Measurements from ENCODE around the gene EDC4. TPM values are rescaled to one million over a fixed set of nuclear protein-coding genes. Genes with fewer than 3 reads are reported as not detected.

Gene EDC4
- total and polyA plus RNA-seq, 2 of the 13 experiments (the other 11 are each of a cell fraction or from before 2014, with no cell fraction given): 51.4 to 59.1 TPM

GRCh38 chr16:67928147-67928546 lies 55.3 kb downstream of the EDC4 start (continued):
- TF ChIP-seq, protein P1, sequence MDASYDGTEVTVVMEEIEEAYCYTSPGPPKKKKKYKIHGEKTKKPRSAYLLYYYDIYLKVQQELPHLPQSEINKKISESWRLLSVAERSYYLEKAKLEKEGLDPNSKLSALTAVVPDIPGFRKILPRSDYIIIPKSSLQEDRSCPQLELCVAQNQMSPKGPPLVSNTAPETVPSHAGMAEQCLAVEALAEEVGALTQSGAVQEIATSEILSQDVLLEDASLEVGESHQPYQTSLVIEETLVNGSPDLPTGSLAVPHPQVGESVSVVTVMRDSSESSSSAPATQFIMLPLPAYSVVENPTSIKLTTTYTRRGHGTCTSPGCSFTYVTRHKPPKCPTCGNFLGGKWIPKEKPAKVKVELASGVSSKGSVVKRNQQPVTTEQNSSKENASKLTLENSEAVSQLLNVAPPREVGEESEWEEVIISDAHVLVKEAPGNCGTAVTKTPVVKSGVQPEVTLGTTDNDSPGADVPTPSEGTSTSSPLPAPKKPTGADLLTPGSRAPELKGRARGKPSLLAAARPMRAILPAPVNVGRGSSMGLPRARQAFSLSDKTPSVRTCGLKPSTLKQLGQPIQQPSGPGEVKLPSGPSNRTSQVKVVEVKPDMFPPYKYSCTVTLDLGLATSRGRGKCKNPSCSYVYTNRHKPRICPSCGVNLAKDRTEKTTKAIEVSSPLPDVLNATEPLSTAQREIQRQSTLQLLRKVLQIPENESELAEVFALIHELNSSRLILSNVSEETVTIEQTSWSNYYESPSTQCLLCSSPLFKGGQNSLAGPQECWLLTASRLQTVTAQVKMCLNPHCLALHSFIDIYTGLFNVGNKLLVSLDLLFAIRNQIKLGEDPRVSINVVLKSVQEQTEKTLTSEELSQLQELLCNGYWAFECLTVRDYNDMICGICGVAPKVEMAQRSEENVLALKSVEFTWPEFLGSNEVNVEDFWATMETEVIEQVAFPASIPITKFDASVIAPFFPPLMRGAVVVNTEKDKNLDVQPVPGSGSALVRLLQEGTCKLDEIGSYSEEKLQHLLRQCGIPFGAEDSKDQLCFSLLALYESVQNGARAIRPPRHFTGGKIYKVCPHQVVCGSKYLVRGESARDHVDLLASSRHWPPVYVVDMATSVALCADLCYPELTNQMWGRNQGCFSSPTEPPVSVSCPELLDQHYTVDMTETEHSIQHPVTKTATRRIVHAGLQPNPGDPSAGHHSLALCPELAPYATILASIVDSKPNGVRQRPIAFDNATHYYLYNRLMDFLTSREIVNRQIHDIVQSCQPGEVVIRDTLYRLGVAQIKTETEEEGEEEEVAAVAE (CRISPR knock-in tag; IDR thresholded peaks at IDR 0.05; ENCODE audit: borderline replicate concordance): no peak
- TF ChIP-seq NFIB (CRISPR knock-in tag; IDR thresholded peaks at IDR 0.05; ENCODE audit: borderline replicate concordance) (no peak), HNRNPLL (IDR thresholded peaks at IDR 0.05; ENCODE audit: low read depth, low read length, poor library complexity, severe bottlenecking) (peak; percentile 2), ELF1 (CRISPR knock-in tag; IDR thresholded peaks at IDR 0.05) (0 out of 2 replicates have a peak, but pooled peaks have one; percentile 1), ZNF740 (CRISPR knock-in tag; IDR thresholded peaks at IDR 0.05) (no peak), ZFP62 (CRISPR knock-in tag; IDR thresholded peaks at IDR 0.05) (no peak), REL (CRISPR knock-in tag; conservative IDR thresholded peaks at IDR 0.05) (no peak), RNF219 (CRISPR knock-in tag; IDR thresholded peaks at IDR 0.05) (no peak), RFXAP (CRISPR knock-in tag; IDR thresholded peaks at IDR 0.05; ENCODE audit: borderline replicate concordance) (no peak), ZNF543 (CRISPR knock-in tag; IDR thresholded peaks at IDR 0.05) (no peak), RBM39 (IDR thresholded peaks at IDR 0.05; ENCODE audit: low read depth, low read length, poor library complexity, severe bottlenecking) (no peak)
